Measurements from ENCODE around the gene KRTAP10-2.
"Not testable (repeated sequence)": the region's sequence is repeated elsewhere in the genome, so short reads cannot be mapped to it uniquely, and the experiment has no call there.

KRTAP10-2 gene

DNA sequence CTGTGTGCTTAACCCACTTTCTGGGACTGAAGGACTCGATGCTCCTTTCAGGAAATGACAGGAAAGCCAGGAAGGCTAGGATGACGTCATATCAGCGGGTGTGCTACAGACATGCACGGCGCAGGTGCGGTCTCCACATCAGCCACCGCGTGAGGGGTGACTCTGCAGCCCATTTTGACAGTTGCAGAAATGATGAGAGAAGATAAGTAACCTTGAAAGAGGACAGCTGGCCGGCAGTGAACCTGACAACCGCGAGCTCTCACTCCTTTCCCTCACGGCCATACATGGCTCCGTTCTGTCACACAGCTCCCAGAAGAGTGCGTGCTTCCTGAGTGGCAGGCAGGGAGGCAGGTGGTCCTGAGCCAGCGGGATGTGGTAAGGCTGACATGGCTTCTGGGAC lies 30.8 kb upstream of the KRTAP10-2 start:
- DNase-seq, result no peak

DNA sequence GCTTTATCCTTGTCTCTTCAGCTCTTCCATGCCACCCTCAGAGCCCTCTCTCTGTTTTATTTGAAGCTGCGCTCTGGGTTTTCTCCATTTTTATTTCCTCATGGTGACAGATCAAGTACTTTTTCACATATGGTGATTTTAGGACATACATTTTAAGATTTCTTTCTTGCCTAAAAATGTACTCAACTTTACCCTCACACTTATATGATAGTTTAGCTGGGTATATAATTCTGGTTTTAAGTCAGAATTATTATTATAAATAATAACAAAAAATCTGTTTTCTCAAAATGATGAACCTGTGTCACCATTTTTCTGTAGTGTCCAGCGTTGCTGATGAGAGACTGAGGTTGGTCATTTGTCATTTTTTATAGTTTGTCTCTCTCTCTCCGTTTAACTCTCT lies 29.9 kb upstream of the KRTAP10-2 start:
- no peak for DNase-seq

DNA sequence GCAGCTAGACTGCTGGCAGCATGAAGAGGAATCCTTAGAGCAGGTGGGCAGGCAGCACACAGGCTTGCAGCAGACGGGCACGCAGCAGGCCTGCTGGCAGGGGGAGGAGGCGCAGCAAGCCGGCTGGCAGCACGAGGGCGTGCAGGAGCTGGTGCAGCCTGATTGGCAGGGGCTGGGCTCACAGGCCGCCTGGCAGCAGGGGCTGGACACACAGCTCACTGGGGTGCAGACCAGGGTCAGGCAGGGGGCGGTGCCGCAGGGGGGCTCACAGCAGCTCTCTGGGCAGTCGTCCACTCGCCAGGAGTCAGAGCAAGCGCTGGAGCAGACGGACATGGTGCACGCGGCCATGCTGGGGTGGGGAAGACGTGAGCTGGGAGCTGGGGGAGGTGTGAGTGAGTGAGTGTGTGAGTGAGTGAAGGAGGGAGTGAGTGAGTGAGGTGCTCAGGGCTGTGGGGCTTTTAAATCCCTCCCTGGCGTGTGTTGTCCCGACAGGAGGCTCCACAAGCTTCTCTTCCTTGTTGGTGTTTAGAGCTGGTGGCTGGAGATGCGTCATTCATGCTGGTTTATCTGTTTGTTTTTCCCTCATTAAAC lies 29.0 kb upstream of the KRTAP10-2 start, which contains the start of gene KRTAP10-5:
TSS of gene KRTAP10-5 (minus strand) at position 374 of the 591 bp plus-strand sequence. CDS start at position 348, 26 bp downstream.
- DNase-seq, result not testable (repeated sequence)

DNA sequence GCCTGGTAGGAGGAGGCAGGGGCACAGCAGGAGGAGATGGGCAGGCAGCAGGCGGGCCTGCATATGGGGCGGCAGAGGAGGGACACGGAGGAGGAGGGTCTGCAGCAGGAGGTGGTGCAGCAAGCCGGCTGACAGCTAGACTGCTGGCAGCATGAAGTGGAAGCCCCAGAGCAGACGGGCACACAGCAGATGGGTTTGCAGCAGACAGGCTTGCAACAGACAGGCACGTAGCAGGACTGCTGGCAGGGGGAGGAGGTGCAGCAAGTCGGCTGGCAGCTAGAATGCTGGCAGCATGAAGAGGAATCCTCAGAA lies 28.5 kb upstream of the KRTAP10-2 start:
- no peak for DNase-seq

DNA sequence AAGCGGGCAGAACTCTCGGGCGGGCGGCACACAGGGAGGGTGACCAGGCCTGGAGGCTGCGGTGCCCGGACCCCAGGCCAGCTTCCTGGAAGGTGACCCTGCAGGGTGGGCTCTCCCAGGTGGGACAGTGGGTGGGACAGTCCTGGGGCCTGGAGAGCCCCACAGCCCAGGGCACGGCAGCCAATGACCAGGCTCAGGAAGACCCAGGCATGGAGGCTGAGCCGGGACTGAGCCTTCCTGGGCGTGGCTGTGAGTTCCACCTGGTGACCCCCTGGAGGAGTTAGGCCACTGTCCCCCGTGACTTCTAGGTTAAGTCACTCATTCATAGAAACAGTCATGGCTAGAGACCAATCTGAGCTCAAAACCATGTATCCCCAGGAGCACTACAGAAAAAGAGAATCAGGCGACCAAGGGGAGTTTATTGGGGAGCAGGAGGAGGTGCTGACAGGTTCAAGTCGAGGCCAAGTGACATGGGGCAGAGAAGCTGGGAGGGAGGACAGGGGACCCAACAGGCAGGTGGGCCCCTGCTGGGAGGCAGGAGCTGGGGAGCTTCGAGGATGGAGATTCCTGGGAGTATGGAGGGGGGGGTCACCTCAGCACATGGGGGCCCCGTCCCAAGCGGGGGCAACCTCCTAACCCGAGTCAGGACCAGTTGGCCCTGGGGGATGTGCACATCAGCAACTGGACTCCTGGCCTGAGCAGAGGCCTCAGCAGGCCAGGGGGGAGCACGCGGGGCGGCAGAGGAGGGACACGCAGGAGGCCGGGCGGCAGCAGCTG lies 27.9 kb upstream of the KRTAP10-2 start:
- DNase-seq, result no peak

DNA sequence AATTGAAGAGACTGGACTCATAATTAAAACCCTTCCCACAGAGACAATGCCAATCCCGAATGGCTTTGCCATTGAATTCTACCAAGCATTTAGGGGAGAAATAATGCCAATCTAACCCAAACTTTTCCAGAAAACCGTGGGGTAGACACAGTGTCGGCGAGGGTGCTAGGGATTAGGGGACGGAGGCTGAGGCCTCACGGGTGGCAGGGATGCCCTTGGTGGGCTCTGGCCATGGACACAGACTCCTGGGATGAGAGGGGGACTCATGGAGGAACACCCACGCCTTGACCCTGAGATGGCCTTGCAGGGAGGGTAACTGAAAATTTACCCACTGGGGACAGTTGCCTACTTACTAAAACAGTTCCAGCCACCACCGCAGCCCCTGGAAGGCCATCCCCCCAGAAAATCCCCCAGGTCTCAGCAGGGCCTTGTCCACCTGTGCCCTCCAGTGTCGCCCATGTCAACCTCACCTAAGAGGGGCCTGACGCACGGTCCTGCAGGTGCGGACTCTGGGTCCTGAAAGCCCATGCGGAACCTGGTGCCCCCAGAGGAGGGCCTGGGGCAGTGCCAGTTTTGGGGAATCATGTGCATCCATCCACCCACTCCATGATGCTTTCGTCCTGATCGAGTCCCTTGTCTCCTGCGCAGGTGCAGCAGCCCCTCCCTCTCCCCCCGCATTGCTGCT lies 27.2 kb upstream of the KRTAP10-2 start:
- DNase-seq, result no peak

DNA sequence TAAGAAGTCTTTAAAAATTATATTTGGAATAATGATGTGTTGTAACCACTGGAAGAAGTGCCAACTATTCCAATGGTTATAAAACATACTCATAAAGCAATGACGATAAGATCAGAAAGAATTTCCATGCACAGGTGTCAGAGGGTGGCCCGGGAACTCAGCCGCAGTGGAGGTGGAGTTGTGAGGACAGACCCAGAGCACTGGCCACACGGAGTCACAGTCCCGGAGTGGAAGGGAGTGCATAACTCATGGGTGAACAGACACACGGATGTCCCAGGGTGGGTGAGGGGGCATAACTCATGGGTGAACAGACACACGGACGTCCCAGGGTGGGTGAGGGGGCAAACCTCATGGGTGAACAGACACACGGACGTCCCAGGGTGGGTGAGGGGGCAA lies 24.7 kb upstream of the KRTAP10-2 start:
- no peak for DNase-seq

DNA sequence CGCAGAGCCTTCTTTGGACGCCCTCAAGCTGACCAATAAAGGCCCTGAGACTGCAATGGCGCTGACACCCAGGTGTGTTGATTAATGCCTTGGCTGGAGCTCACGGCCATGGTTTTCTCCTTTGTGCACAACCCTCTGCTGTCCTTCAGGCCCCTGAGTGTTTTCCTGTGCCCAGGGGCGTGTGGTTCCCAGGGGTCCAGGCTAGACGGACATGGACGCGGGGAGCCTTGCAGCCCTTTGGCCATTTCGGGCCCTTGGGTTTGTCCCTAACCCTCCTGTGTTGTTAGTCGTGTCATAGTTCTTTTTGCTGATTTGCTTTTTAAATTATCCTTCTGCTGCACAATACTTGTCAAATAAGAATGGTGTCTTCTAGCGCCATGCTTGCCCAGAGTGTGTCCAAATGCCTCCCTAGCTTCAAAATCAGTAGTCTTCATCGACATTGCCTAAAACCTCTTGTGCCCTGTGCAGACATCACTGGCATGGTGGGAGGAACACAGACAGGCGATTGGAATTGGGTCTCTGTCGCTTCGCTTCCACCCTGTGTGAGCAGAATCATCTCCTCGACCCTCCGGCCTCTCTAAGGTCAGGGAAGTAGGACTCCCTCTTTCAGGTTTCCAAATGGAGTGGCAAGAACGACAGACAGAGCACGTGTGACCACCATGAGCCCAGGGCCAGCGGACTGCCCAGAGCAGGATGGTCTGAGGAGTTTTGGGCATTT lies 24.2 kb upstream of the KRTAP10-2 start:
- no peak for DNase-seq

DNA sequence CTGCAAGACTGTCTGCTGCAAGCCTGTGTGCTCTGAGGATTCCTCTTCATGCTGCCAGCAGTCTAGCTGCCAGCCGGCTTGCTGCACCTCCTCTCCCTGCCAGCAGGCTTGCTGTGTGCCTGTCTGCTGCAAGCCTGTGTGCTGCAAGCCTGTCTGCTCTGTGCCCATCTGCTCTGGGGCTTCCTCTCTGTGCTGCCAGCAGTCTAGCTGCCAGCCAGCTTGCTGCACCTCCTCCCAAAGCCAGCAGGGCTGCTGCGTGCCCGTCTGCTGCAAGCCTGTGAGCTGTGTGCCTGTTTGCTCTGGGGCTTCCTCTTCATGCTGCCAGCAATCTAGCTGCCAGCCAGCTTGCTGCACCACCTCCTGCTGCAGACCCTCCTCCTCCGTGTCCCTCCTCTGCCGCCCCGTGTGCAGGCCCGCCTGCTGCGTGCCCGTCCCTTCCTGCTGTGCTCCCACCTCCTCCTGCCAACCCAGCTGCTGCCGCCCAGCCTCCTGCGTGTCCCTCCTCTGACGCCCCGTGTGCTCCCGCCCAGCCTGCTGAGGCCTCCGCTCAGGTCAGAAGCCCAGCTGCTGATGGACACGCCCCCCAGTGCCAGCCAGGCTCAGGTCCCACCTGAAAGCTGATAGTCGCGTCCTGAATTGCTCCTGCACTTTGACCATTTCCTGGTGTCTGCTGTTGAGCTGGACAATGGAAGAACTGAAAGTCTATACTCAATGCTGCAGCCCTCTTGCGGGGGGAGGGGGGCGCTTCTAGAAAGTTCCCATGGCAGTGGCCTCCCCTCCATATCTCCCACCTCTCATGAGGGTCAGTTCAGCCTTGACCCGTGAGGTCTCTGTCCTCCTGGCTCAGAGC lies 23.4 kb upstream of the KRTAP10-2 start:
- DNase-seq, result no peak

DNA sequence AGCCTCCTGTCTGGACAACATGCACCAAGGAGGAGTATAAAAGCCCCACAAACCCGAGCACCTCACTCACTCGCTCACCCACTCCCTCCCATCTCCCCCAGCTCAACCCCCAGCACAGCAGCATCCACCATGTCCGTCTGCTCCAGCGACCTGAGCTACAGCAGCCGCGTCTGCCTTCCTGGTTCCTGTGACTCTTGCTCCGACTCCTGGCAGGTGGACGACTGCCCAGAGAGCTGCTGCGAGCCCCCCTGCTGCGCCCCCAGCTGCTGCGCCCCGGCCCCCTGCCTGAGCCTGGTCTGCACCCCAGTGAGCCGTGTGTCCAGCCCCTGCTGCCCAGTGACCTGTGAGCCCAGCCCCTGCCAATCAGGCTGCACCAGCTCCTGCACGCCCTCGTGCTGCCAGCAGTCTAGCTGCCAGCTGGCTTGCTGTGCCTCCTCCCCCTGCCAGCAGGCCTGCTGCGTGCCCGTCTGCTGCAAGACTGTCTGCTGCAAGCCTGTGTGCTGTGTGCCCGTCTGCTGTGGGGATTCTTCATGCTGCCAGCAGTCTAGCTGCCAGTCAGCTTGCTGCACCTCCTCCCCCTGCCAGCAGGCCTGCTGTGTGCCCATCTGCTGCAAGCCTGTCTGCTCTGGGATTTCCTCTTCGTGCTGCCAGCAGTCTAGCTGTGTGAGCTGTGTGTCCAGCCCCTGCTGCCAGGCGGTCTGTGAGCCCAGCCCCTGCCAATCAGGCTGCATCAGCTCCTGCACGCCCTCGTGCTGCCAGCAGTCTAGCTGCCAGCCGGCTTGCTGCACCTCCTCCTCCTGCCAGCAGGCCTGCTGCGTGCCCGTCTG lies 22.5 kb upstream of the KRTAP10-2 start, which contains the start of gene KRTAP10-4:
TSS of gene KRTAP10-4 (plus strand) at position 100 of the 827 bp plus-strand sequence. CDS start at position 130, 30 bp downstream.
- DNase-seq, result not testable (repeated sequence)

DNA sequence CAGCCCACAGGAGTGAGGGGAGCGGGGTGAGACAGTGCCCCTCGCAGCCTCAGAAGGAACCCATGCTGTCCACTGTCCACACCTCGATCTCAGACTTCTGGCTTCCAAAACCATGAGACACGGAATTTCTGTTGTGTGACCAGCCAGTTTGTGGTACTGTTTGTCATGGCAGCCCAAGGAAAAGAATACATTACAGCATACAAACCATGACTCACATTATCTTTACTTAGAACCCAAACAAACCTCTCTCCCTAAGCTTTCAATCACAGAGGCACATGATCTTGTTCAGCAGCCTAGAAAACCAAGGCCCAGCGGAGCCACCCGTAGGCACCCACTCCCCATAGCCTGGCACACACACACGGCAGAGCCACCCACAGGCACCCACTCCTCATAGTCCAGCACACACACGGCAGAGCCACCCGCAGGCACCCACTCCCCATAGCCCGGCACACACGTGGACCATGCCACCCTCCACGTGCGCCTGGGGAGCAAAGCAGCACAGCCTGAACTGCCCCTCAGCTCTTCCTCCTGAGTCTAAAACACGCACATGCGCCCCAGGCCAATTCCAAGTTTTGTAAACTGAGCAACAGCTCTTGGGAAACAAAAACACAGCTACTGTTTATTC lies 21.8 kb upstream of the KRTAP10-2 start:
- DNase-seq, result no peak

DNA sequence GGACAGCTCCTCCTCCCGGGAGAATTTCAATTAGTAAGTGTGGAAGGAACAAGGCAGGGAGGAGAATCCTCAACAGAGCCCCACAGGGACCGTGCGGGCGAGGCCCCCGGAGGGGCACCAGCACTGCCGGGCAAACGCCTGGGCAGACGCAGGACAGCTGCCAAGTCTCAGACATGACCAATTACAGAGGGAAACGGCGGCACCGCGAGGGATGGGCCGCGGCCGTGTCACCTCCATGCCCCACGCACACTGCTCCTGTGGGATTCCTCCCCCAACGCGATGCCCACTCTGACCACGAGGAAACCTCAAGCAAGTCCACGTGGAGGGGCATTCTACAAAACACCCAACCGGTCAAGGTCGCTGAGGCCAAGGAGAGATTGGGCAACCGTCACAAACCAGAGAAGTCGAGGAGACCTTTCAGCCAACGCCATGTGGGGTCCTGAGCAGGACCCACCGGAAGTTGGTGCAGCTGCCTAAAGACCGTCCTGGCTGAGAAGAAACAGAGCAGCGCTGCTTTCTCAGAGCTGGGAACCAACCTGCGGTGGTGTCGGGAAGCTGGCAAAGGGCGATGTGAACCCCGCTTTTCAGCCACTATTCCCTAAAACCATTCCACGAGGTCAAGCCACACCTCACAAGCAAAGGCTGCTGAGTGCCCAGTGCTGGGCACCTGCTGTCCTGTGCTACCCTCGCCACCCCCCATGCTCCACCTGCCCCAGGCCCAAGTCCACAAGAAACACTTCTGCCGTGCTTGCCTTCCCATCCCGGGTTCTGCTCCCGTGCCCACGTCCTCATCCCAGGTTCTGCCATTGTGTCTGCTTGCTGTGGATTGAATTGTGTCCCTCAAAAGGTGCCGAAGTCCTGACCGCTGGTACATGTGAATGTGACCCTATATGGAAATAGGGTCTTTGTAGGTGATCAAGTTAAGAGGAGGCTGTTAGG lies 20.8 kb upstream of the KRTAP10-2 start:
- no peak for DNase-seq

DNA sequence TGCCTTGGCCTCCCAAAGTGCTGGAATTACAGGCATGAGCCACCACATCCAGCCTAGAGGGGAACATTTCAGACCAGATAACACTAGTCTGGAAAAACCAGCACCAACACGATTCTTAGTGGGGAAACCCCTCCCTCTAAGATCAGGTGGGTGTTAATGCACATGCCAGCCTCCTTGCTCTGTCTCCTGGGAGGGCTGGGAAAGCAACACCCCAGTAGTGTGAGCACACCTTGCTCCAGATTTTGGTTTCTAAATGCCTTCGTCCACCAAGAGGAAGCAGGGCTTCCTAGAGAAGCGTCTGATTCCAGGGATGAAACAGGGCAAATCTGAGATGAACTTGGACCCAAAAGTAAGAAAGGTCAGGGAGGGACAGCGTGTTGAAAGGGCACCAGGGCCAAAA lies 20.0 kb upstream of the KRTAP10-2 start:
- no peak for DNase-seq

DNA sequence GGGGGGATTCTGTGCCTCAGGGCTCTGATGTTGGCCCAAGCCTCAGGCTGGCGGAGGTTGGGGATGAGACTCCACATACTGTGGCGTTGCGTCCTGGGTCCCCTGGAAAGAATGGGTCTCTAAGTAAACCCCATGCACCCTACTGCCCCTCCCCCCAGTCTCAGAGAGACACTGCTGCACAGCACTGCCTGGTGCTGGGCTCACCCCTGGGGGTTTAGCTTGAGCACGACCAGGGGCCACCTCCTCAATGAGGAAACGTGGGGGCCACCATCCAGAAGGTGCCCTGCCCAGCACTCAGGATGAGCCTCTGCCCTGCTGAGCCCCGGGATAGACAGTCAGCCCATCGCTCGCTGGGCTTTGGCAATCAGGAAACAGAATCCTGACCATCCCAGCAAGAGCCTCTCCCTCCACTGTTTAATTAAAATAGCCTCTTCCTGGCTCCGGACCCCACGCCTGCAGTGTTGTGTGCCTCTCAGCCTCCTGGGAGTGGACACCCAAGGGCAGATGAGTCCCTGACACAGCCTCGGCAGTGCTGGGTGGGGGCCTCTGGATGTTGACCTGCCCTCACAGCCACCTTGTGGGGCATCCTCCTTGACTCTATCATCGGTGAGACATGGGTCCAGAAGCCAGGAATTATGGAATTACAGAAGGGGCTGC lies 18.7 kb upstream of the KRTAP10-2 start:
- DNase-seq, result no peak

DNA sequence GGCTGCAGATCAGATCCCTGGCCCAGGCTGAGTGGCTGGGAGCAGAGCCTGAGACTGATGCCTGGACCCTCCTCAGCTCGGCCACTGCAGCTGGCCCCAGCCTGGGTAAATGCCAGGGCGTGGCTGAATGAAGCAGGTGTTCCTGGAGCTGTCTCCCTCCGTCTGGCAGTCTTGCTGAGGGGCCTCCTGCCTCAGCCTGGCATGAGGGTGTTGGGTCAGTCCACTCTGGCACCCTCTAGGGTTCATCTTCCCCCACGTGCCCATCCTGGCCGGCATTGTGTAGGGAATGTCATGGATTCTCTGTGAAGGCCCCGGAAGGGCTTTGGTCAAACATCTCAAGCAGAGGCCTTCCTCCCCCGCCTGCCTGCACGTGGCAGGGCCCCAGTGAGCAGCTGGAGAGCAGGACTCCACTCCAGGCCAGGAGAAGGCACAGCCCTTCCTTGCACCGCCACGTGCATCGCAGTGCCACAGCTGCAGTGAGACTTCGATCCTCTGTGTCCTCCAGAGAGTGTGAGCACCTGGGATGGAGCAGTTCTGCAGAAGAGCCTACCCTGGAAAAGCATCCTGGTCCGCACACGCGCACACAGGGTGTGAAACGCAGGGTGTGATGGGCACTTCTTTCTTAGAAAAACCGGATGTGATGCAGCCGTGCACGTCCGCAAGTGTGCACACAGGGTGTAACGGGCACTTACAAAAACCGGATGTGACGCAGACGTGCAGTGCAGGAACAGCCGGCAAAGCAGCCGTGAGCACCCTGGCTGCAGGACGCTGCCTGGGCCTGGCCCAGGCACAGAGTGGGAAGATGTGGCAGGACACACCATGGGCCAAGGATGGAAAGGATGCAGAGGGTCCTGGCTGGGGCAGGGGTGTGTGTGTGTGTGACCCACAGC lies 17.6 kb upstream of the KRTAP10-2 start:
- DNase-seq, result no peak

DNA sequence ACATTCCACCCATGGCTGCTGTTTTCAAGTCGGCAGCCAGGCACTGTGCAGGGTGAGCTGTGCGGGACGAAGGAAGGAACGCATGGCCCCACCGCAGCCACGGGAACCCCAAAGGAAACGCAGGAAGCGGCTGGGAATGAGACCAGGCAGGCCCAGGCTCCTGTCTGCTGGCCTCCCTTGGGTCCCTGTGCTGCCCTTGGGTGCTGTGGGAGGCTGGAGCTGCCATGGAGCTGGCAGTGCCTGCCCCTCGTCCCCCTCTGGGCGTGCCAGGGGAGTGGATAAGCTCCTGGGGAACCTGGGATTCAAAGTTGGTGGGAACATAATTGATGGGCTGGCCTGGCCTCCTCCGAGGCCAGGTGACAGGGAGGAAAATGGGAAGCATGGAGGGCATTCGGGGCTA lies 17.0 kb upstream of the KRTAP10-2 start:
- DNase-seq, result no peak

DNA sequence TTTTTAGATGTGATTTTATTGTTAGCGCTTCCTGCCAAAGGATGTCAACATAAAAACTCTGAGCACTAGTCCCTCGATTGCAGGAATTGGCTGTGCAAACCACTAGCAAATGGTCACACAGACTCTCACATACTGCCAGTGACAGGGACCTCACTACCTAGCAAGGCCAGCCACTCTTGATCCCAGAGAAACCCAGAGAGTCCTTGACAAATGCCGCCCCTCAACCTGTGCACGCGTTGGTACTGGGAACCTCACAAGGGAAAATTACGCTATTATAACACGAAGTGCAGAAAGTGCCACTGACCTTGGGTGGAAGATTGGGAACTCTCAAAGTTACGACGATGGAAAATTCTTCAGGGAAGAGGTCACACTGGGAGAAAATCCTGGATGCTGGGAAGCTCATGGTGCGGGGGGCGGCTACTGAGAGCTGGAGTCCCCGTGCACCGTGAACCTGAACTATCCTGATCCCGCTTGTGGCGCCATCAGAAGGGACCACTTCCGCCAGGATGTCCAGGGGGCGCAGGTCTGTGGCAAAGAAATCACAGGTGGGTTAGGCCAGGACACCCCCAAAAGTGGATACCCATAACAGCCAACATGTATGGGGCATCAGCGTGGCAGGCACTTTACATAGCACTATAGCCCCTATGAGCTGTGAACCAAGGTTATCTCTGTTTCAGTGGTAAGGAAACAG lies 16.3 kb upstream of the KRTAP10-2 start:
- no peak for DNase-seq

DNA sequence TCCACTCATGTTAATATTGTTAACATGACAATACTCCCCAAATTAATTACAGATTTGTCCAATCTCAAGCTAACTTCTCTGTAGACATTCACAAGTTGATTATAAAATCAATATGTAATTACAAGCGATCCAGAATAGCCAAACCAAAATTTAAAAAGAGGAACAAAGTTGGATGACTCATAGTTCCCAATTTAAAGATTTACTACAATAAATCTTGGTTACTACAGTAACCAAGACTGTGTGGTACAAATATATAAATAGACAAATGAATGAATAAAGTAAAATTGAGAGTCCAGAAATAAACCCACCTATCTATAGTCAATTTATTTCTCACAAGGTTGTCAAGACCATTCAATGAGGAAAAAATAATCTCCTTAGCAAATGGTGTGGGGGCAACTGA lies 15.1 kb upstream of the KRTAP10-2 start:
- no peak for DNase-seq
